Stimulated activated CD8-positive, alpha-beta memory T cell treated with anti-CD3 and anti-CD28 coated beads, Interleukin-4, amount 100 ng/mL, for 1 hour (primary cell): Measurements from ENCODE around the gene IFI27L2.

ENCODE experiments used
- DNase-seq, 2 donors: peaks; one replicate each; pipeline ENCODE4 v3.0.0-alpha.2; 2020; ENCODE audit warnings: low read depth in 2 of 2, low spot score in 1 of 2

IFI27L2 gene

DNA sequence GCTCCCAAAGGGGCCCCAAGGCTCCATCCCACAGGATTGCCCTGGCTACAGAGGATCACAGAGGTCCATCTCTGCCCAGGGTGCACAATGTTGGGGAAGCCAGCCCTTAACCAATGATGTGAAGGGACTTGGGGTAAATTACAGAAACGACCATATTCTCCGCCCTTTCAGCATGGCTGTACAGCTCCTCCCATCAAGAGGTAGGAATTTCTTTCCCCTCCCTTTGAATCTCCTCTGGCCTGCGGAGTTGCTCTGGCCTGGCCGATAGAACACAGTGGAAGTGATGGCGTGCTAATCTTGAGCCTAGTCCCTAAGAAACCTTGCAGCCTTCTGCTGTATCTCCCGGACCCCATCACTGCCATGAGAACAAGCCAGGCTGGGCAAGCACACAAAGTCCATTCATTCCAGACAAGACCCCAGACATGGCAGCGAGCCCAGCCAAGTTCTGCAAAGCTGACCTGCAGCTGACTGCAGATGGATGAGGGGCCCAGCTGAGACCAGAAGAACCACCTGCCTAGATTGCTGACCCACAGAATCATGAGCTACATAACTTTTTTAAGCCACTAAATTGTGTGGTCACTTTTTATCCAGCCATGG is 25.8 kb downstream of the IFI27L2 start:
- DNase-seq, result no peak

DNA sequence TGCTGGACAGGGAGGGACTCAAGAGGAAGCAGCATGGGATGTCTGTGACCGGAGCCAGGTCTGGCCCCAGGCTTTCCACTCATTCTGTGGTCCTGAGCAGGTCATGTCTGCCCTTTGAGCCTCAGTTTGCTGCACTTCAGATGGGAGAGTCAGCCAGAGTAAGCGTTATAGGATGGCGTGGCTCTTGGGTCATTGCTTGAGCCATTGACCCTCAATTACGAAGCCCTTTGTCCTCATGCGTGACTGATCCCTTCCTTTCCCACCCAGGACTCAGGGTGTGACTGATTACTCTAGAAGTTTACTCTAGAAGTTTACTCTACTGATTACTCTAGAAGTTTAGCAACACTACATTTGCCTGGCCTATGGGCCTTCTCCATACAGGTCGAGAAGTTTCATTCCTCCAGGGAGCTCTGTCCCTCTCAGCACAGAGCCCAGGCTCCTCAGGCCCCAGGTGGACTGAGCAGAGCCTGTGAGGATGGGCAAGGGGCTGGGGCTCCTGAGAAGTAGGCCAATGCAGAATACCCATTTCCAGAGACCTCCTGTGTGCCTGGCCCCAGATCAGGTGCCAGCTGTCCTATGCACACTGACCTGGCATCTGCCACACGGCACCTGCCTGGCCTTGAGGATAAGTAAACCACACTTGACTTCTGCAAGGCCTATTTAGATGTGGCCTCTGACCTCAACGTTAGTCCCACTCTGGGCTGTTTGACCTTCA is 26.5 kb downstream of the IFI27L2 start:
- no peak for DNase-seq

DNA sequence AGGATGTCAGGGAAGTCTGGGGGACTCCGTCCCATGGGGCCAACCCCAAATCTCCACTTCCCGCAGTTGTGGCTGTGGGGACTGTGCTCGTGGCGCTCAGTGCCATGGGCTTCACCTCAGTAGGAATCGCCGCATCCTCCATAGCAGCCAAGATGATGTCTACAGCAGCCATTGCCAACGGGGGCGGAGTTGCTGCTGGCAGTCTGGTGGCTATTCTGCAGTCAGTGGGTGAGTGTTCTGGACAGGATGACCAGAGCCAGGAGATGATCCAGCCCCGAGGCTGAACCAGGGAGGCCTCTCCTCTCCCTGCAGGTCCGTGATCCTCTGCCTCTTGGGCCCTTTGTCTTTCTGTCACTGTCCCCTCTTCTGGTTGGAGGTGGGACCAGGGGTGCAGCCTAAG is 27.7 kb downstream of the IFI27L2 start:
- DNase-seq, result no peak

GRCh38 chr14:94100847-94101246 is 28.6 kb downstream of the IFI27L2 start:
- DNase-seq, result no peak

DNA sequence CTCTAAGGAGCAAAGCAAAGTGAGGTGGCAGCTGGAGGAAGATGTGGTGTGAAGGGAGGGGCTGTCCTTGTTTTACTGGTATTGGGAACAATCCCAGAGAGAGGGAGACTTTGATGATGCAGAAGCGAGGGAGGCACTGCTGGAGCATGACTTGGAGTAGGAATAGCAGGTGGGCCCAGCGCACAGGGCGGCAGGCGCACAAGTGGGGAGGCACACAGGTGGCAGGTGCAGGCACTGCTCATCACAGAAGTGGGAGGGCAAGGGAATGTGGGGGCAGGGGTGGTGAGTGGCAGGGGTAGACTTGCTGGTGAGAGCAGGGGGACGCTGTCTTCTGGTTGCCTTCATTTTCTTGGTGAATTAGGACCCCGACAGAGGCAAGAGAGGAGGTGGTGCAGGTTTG is 30.4 kb downstream of the IFI27L2 start:
- no peak for DNase-seq

DNA sequence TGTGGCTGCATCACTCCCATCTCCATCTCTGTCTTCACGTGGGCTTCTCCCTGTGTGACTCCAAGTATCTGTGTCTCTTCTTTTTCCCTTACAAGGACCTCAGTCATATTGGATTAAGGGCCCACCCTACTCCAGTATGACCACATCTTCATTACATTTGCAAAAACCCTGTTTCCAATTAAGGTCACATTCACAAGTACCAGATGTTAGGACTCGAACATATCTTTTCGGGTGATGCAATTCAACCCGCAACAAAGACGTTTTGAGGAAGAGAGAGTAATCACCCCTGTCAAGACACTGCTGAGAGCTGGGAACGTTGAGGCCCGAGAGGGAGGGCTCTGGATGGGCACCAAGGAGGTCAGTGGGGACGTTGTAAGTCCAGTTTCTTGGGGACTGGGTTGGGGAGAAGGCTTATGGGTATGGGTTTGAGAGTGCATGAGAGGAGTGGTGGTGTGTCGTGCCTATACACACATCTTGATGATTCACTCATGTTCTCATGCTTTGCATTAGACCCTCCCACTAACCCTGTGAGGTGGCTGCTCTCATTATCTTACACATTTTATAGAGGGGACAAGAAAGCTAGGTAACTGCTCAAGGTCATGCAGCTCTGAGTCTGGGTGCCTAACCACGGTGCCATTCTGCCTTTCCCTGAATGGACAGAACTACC is 30.9 kb downstream of the IFI27L2 start:
- no peak for DNase-seq

DNA sequence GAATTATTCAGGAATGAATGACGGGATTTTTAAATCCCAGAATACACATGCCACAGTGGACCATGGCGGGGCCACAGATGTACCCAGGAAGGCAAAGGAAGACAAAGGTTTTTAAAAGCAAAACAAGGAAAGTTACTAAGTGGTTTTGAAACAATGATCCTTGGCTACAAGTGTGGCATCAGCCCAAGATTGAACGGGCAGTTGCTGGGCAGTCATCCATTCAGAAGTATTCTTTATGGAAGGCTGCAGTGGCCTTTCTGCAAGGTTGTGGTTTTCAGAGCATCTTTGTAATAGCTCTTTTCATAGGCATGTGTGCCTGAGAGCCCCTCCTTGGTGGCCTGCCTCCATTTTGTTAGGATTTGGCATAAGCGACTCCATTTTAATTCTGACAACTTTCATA is 32.3 kb downstream of the IFI27L2 start:
- DNase-seq, result no peak

- DNase-seq, result no peak
Observed at GRCh38 chr14:94093418-94093817, 36.0 kb downstream of the IFI27L2 start.

GRCh38 chr14:94089479-94089878 is 39.9 kb downstream of the IFI27L2 start:
- no peak for DNase-seq

DNA sequence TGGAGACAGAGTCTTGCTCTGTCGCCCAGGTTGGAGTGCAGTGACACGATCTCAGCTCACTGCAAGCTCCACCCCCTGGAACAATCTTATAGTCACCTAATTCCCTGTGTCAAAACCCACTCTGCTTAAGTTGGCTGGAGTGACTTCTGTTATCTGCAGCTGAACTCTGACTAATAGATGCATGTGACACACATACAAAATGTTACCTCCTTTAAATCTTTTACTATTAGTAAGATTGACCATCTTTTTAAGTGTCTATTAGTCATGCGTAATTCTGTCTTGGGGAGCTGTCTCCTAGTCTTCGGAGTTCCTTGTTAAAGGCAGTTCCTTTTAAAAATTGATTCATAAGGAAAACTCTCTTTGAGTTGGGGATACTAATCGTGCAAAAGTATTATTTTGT is 40.9 kb downstream of the IFI27L2 start:
- no peak for DNase-seq

DNA sequence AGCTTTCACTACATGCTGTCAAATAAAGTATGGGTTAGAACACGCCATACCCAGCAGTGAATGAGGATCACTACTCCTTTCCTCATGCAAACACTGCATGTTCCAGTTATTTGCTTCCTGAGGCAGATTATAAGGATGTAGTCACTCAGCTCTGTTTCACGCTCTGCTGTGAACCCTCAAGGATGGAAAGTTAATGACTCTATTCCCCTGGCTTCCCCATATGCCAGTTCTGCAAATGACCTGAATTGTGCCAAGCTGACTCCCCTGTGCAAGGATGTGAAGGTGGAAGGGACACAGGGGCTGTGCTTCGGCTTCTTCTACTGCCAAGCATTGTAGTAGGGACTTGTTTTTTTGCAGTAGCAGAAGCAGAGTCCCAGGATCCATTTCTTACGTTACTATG is 41.5 kb downstream of the IFI27L2 start:
- DNase-seq, result no peak

GRCh38 chr14:94081386-94081820 is 48.0 kb downstream of the IFI27L2 start:
- DNase-seq, result no peak

DNA sequence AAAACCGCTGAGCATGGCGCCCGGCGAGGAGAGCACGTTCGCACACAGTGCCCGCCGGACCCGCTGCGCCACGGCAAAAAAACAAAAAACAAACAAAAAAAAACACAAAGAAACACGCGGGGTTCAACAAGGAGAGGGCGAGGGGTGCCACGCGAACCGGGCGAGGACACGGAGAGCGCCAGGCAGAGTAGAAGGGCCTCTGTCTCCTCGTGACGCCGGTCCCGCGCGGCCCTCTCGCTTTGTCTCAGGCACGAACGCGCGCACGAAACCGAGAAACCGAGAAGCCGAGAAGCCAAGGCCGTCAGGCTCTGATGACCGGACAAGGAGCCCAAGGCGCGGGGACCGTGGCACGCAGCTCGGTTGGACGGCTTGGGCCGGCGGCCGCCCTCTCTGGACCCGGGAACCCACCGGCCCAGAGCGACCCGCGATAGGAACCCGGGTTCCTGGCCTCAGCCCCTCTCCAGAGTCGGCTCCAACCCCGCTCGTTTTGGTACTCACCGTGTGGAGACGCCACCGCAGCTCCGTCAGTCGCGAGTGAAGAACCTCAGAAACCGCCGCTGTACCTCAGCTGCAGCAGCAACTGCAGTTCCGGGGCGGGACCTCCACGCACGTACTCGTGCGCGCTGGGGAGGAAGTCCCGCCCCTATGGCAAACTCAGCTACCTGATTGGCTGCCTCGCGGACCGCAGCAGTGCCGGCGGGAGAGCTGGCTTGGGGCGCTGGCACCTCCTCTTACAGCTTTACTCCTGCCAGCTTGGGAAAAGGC is 48.6 kb downstream of the IFI27L2 start, which contains the start of the genes DDX24 and IFI27L1:
Gene DDX24 (minus strand): TSS at position 582 of the 765 bp plus-strand sequence. CDS start 1,460 bp downstream, outside the sequence.
Gene IFI27L1 (plus strand): TSS at position 690 of the 765 bp plus-strand sequence. CDS start 15,628 bp downstream, outside the sequence.
- peak; percentile 90 to 93 for DNase-seq

DNA sequence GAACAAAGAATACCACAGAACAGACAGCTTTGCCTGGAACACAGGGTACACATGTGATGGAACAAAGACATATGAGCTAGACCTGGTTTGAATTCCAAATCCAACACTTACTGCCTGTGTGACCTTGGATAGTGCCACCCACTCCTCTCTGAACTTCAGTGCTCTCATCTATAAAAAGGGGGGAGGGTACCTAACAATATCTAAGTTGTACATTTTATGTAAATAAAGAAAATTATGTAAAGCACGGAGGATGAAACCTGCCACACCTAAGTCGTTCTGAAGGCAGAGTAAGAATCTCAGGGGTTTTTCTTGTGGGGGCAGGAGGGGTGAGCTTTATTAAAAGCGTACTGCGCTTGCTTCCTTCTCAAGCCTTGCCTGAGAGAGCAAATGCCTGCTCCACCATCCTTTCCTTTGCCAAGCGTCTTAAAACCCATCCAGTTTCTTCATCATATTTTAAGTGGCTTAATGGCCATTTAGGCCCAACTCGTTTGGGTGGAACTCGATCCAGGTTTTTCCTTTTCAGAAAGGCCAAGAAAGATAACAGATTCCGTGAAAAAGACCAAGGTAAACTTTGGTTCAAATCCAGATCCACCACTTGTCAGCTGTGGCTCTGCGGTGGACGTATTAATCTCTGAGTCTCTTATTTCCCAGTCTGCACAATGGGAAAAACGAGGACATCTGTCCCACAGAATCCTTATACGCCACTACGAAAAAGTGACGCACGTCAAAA is 49.3 kb downstream of the IFI27L2 start:
- no peak for DNase-seq

DNA sequence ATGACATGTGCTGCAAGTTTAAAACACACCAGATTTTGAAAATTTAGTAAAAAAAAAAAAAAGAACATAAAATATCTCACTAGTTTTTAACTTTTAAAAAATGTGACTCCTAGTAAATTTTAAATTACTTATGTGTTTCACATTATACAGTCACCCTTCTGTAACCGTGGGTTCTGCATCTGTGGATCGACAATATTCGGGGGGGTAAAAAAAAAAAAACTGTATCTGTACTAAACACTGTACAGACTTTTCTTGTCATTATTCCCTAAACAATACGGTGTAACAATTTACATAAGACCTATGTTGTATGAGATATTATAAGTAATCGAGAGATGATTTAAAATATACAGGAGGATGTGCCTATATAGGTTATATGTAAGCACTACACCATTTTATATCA is 51.6 kb downstream of the IFI27L2 start:
- DNase-seq, result no peak
